ENCODE data around the gene KPNA5. TPM values are rescaled to one million over a fixed set of nuclear protein-coding genes. Genes with fewer than 3 reads are reported as not detected.
"Not testable (repeated sequence)": the region's sequence is repeated elsewhere in the genome, so short reads cannot be mapped to it uniquely, and the experiment has no call there.

Gene KPNA5
- total RNA-seq, 2 experiments from 2014 or later: 10.3 to 10.9 TPM

DNA sequence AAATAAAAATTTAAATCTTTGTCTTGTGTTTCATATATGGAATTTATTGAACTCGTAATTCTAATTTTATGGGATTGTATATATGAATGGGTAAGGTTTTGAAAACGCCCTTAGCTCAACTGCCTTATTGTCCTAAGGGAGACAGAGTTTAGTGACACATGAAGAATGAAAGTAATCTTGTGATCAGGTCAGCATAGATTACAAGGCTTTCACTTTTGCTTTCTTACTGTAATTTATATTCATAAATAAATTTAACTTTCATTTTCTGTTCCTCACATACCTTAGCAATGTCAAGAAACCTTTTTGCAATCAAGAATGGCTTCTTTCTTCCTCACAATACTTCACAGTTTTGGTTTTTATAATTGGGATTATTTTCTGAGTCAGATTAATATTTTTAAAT lies 14.4 kb downstream of the KPNA5 start:
- Mint-ChIP-seq H3K27me3 (no peaks in the 10 kb centered on the region), H3K36me3 (ENCODE audit: low read depth) (peaks cover 45% of the 10 kb centered on the region), H3K4me3 (no peak overlapping the region), H3K4me1 (ENCODE audit: low read depth) (peaks cover 39% of the 10 kb centered on the region), H3K27ac (no peak overlapping the region), H3K9me3 (peaks cover 4% of the 10 kb centered on the region)
- intact Hi-C loops (cut with micrococcal nuclease): no loop called here
- ChIA-PET POLR2A (no interaction called here), CTCF (no interaction called here)
- TF ChIP-seq, protein P1, sequence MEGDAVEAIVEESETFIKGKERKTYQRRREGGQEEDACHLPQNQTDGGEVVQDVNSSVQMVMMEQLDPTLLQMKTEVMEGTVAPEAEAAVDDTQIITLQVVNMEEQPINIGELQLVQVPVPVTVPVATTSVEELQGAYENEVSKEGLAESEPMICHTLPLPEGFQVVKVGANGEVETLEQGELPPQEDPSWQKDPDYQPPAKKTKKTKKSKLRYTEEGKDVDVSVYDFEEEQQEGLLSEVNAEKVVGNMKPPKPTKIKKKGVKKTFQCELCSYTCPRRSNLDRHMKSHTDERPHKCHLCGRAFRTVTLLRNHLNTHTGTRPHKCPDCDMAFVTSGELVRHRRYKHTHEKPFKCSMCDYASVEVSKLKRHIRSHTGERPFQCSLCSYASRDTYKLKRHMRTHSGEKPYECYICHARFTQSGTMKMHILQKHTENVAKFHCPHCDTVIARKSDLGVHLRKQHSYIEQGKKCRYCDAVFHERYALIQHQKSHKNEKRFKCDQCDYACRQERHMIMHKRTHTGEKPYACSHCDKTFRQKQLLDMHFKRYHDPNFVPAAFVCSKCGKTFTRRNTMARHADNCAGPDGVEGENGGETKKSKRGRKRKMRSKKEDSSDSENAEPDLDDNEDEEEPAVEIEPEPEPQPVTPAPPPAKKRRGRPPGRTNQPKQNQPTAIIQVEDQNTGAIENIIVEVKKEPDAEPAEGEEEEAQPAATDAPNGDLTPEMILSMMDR (IDR thresholded peaks at IDR 0.05): no peak
- ATAC-seq (peak; percentile 87), DNase-seq (no peak)

DNA sequence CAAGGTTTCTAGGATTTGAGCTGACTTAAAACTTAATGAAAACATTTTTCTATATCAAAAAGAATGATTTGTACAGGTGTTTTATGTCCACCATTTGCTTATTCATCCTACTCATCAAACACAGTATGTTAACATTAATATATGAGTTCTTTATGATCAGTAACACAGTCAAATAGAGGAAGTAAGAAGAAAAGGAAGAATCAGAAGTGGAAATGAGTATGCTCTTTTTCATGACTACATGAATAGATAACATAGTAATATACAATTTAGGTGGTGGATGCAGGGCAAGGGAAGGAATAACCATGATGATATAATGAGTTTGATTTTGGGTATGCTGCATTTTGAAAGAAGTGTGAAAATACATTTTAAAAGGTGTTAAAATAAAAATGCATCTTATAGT lies 16.5 kb downstream of the KPNA5 start:
- H3K36me3 Mint-ChIP-seq (ENCODE audit: low read depth): peaks cover 44% of the 10 kb centered on the region
- peak overlapping the region; percentile 51 for H3K27ac Mint-ChIP-seq
- peaks cover 38% of the 10 kb centered on the region for H3K4me1 Mint-ChIP-seq (ENCODE audit: low read depth)
- no peak overlapping the region for H3K4me3 Mint-ChIP-seq
- H3K9me3 Mint-ChIP-seq: peaks cover 4% of the 10 kb centered on the region
- ATAC-seq (no peak), DNase-seq (no peak)
- ChIA-PET POLR2A (interaction anchor here (1.4 kb wide), 1 partner anchor 15 kb away, joined by 4 read pairs; no protein-coding TSS in a partner anchor), CTCF (no interaction called here)
- TF ChIP-seq, protein P1 (IDR thresholded peaks at IDR 0.05): no peak
- intact Hi-C loops (cut with micrococcal nuclease): no loop called here
- H3K27me3 Mint-ChIP-seq: no peaks in the 10 kb centered on the region

DNA sequence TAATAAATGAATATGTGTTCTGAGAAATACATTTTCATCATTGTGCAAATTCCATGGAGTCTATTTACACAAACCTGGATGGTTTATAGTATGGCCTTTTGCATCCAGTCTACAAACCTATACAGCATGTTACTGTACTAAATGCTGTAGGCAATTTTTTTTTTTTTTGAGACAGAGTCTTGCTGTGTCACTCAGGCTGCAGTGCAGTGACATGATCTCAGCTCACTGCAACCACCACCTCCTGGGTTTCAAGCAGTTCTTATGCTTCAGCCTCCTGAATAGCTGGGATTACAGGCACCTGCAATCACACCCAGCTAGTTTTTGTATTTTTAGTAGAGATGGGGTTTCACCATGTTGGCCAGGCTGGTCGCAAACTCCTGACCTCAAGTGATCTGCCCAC lies 22.9 kb downstream of the KPNA5 start:
- CTCF ChIA-PET: interaction anchor here (1.0 to 1.4 kb wide), 2 partner anchors 12 to 59 kb away, joined by 3 read pairs; no protein-coding TSS in a partner anchor
- H3K9me3 Mint-ChIP-seq; DNase-seq; ATAC-seq; POLR2A ChIA-PET; H3K27ac Mint-ChIP-seq; H3K4me3 Mint-ChIP-seq; H3K27me3 Mint-ChIP-seq; H3K4me1 Mint-ChIP-seq (ENCODE audit: low read depth); intact Hi-C loops (cut with micrococcal nuclease): not testable (repeated sequence)
- peaks cover 42% of the 10 kb centered on the region for H3K36me3 Mint-ChIP-seq (ENCODE audit: low read depth)

DNA sequence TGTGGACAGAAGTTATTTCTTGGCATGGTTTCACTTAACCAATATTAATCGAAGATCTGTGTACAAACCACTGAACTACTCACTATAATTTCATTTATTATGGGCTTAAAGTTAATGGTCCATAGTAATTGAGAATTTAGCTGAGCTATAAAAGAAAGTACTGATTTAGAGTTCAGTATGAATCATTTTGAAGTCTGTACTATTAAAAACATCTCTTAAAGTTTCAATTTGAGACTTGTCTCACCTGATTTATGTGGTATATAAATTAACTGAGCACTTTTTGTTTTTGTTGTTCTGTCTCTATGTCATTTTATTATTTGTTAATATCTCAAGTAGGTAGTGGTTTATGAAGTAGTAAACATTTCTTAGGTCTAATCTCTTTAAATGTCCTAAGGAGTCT lies 24.9 kb downstream of the KPNA5 start:
- H3K27ac Mint-ChIP-seq: no peak overlapping the region

DNA sequence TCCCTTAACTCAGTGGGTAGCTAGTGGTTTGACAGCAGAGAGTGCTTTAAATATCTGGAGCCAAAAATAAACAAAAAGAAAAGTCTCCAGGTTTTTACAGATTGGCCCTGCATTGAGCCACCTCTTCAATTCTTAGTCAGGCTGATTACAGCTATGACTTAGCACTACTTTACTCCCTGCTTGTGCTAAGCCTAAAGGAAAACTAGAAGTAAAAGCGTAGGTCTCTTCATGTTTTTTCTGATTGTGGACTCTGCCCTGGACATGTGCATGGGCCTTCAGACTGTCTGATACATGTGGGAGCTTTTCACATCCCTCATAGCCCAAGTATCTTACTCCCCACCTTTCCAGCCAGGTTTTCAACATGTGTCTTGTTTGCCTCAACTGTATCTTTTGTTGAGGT lies 33.3 kb downstream of the KPNA5 start:
- DNase-seq (no peak), ATAC-seq (no peak)
- CTCF ChIA-PET: interaction anchor here (0.6 to 0.7 kb wide), 2 partner anchors 98 to 144 kb away, joined by 3 to 4 read pairs; partner anchors contain the start of gene RSPH4A
- H3K36me3 Mint-ChIP-seq (ENCODE audit: low read depth): peaks cover 43% of the 10 kb centered on the region
- H3K4me3 Mint-ChIP-seq: no peak overlapping the region
- POLR2A ChIA-PET: interaction anchor here (1.4 kb wide), 1 partner anchor 69 kb away, joined by 5 read pairs; no protein-coding TSS in a partner anchor
- no peaks in the 10 kb centered on the region for H3K9me3 Mint-ChIP-seq
- no peak overlapping the region for H3K27ac Mint-ChIP-seq
- TF ChIP-seq, protein P1 (IDR thresholded peaks at IDR 0.05): no peak
- H3K4me1 Mint-ChIP-seq (ENCODE audit: low read depth): peaks cover 13% of the 10 kb centered on the region
- intact Hi-C loops (cut with micrococcal nuclease): no loop called here
- H3K27me3 Mint-ChIP-seq: no peaks in the 10 kb centered on the region

More for the DNA sequence above, 24.9 kb downstream of the KPNA5 start:
- DNase-seq (no peak), ATAC-seq (no peak)
- ChIA-PET POLR2A (no interaction called here), CTCF (no interaction called here)
- Mint-ChIP-seq H3K4me1 (ENCODE audit: low read depth) (peaks cover 2% of the 10 kb centered on the region), H3K9me3 (no peaks in the 10 kb centered on the region), H3K4me3 (no peak overlapping the region), H3K36me3 (ENCODE audit: low read depth) (peaks cover 34% of the 10 kb centered on the region), H3K27me3 (no peaks in the 10 kb centered on the region)
- TF ChIP-seq, protein P1 (IDR thresholded peaks at IDR 0.05): no peak
- intact Hi-C loops (cut with micrococcal nuclease): no loop called here
